ENCODE measurements around the gene NUCKS1.

NUCKS1 gene

GRCh38 chr1:205750138-205751035, at the start of gene NUCKS1:
NUCKS1 (minus strand) TSS chr1:205750182; CDS start chr1:205749973, 209 bp downstream.
- peak; percentile 95 for DNase-seq

GRCh38 chr1:205798577-205798976, 48.6 kb upstream of the NUCKS1 start:
- no peak for DNase-seq

GRCh38 chr1:205797168-205797567, 47.2 kb upstream of the NUCKS1 start:
- DNase-seq: no peak

- DNase-seq: no peak
Measured at GRCh38 chr1:205794011-205794730, 44.2 kb upstream of the NUCKS1 start.

- DNase-seq: no peak
Measured at GRCh38 chr1:205792961-205793673, 43.1 kb upstream of the NUCKS1 start.

GRCh38 chr1:205792481-205792881, 42.5 kb upstream of the NUCKS1 start:
- no peak for DNase-seq

GRCh38 chr1:205791568-205792180, 41.7 kb upstream of the NUCKS1 start:
- peak; percentile 76 for DNase-seq

- DNase-seq: no peak
Measured at GRCh38 chr1:205787287-205787916, 37.4 kb upstream of the NUCKS1 start.

- DNase-seq: no peak
Measured at GRCh38 chr1:205786601-205787000, 36.6 kb upstream of the NUCKS1 start.

- DNase-seq: no peak
Measured at GRCh38 chr1:205785446-205785845, 35.5 kb upstream of the NUCKS1 start.

GRCh38 chr1:205783904-205784303, 33.9 kb upstream of the NUCKS1 start:
- no peak for DNase-seq

GRCh38 chr1:205783433-205783795, 33.4 kb upstream of the NUCKS1 start:
- DNase-seq: no peak

- no peak for DNase-seq
Measured at GRCh38 chr1:205782627-205783432, 32.8 kb upstream of the NUCKS1 start.

- no peak for DNase-seq
Measured at GRCh38 chr1:205780335-205780734, 30.4 kb upstream of the NUCKS1 start.

GRCh38 chr1:205777994-205778393, 28.0 kb upstream of the NUCKS1 start:
- DNase-seq: no peak

GRCh38 chr1:205775717-205776056, 25.7 kb upstream of the NUCKS1 start:
- no peak for DNase-seq

- DNase-seq: peak; percentile 88
Measured at GRCh38 chr1:205775015-205775716, 25.2 kb upstream of the NUCKS1 start, which contains the start of gene RAB29. RAB29 (minus strand) TSS chr1:205775482; CDS start chr1:205774956, 526 bp downstream.

- peak; percentile 75 for DNase-seq
Measured at GRCh38 chr1:205774198-205775014, 24.4 kb upstream of the NUCKS1 start.

GRCh38 chr1:205772607-205773032, 22.6 kb upstream of the NUCKS1 start:
- no peak for DNase-seq

GRCh38 chr1:205770618-205771017, 20.6 kb upstream of the NUCKS1 start:
- DNase-seq: no peak

All from activated CD8-positive, alpha-beta memory T cell treated with anti-CD3 and anti-CD28 coated beads for 24 hours (primary cell).